HepG2 (cell line): ENCODE data around the gene SNX6. TPM values are rescaled to one million over a fixed set of nuclear protein-coding genes. Genes with fewer than 3 reads are reported as not detected.

Source experiments
- ATAC-seq: fragments of 200-7000 bp; cut with Tn5 transposase; 3 replicates; pipeline ENCODE4 v1.9.1; 2020; ENCODE audit warnings: mild to moderate bottlenecking, moderate library complexity
- BruUV-seq: library from RNA; stranded (reverse); fragments of 400-500 nt; replicated peaks from 2 replicates; lab custom pipeline; 2021; lab: Mats Ljungman, UMichigan
- CTCF ChIA-PET: fragments of 300-600 bp; formaldehyde crosslinking; extraction: SDS; loops from one replicate; lab custom pipeline; 2021; ENCODE audit warnings: low total read pairs, inconsistent platforms, low intra/inter-chr PET ratio; lab: Yijun Ruan, JAX
- POLR2A ChIA-PET: fragments of 350-600 bp; sonication (Branson Sonifier 250); formaldehyde crosslinking; loops from one replicate; lab custom pipeline; 2020; ENCODE audit warnings: antibody characterized with exemption, inconsistent platforms; lab: Yijun Ruan, JAX
- DNase-seq: peaks from one replicate; pipeline ENCODE4 v3.0.0-alpha.2; 2015; ENCODE audit warnings: low spot score
- FAIRE-seq: peaks from 3 replicates; lab custom pipeline; 2011; peaks lifted over from hg19 to GRCh38; lab: Jason Lieb, UNC
- H2AFZ ChIP-seq: one replicate; pipeline ENCODE4 v1.6.1; 2011; ENCODE audit warnings: low read length, inconsistent platforms
- H3K27ac ChIP-seq: fragments of 300-600 bp; 3 replicates; pipeline ENCODE4 v1.8.0; 2011; ENCODE audit warnings: mixed run types, mild to moderate bottlenecking, mixed read lengths, low read length, inconsistent platforms; ENCODE audit not compliant: insufficient read depth; ENCODE audit errors: extremely low read length
- H3K27me3 ChIP-seq, 2 experiments: fragments of 200-600 bp in 1 of 2; 2 replicates in 1 of 2; 3 replicates in 1 of 2; pipeline versions ENCODE4 v1.6.0 to v1.8.0; 2011; ENCODE audit warnings: low read length in 2 of 2, mild to moderate bottlenecking in 2 of 2, moderate library complexity in 2 of 2, inconsistent platforms in 1 of 2; ENCODE audit not compliant: insufficient read depth in 2 of 2, control insufficient read depth in 1 of 2
- H3K36me3 ChIP-seq, 2 experiments: fragments of 200-600 bp in 1 of 2; replicated peaks in 1 of 2; 2 replicates in 1 of 2; 3 replicates in 1 of 2; pipeline versions ENCODE4 v1.5.1 to v1.8.0; 2011; ENCODE audit warnings: low read length in 2 of 2, inconsistent platforms in 1 of 2; ENCODE audit not compliant: insufficient read depth in 2 of 2, control insufficient read depth in 1 of 2
- H3K4me1 ChIP-seq: 2 replicates; pipeline ENCODE4 v1.5.1; 2012; ENCODE audit warnings: low read length, inconsistent platforms; ENCODE audit not compliant: insufficient read depth
- H3K4me2 ChIP-seq: 2 replicates; pipeline ENCODE4 v1.6.0; 2011; ENCODE audit warnings: low read depth, low read length, inconsistent platforms
- H3K4me3 ChIP-seq, 3 experiments: fragments of 200-600 bp in 1 of 3; sonication (generic), shearing (Covaris generic) in 1 of 3; replicated peaks in 1 of 3; 2 replicates each; pipeline ENCODE4 v1.5.1; 2011 to 2016; ENCODE audit warnings: low read length in 3 of 3, inconsistent platforms in 2 of 3, low read depth in 2 of 3, mild to moderate bottlenecking in 2 of 3, control low read depth in 1 of 3, mixed read lengths in 1 of 3; ENCODE audit not compliant: insufficient read depth in 1 of 3
- H3K79me2 ChIP-seq: one replicate; pipeline ENCODE4 v1.6.1; 2011; ENCODE audit warnings: low read length, inconsistent platforms; ENCODE audit not compliant: insufficient read depth
- H3K9ac ChIP-seq: 2 replicates; pipeline ENCODE4 v1.6.0; 2011; ENCODE audit warnings: mild to moderate bottlenecking, low read depth, low read length, inconsistent platforms; ENCODE audit not compliant: insufficient read depth
- H3K9me3 ChIP-seq: 2 replicates; pipeline ENCODE4 v1.5.1; 2012; ENCODE audit warnings: mild to moderate bottlenecking, low read length
- H4K20me1 ChIP-seq: 2 replicates; pipeline ENCODE4 v1.6.0; 2011; ENCODE audit warnings: inconsistent platforms, mild to moderate bottlenecking, low read length, moderate library complexity; ENCODE audit not compliant: insufficient read depth
- ATF2 ChIP-seq: sonication (generic); formaldehyde crosslinking; IDR thresholded peaks from 2 replicates; pipeline ENCODE4 v1.4.0; 2020; ENCODE audit warnings: missing genetic modification reagents
- BCL3 ChIP-seq: sonication (generic); formaldehyde crosslinking; IDR thresholded peaks from 2 replicates; pipeline ENCODE4 v1.5.1; 2020; ENCODE audit warnings: mild to moderate bottlenecking, missing genetic modification reagents, moderate library complexity
- CCDC6 ChIP-seq: sonication (generic); formaldehyde crosslinking; IDR thresholded peaks from 2 replicates; pipeline ENCODE4 v1.8.1; 2022; ENCODE audit warnings: mild to moderate bottlenecking, missing genetic modification reagents, moderate library complexity
- DMAP1 ChIP-seq: IDR thresholded peaks from 2 replicates; pipeline ENCODE4 v1.6.1; 2016
- FOXK1 ChIP-seq: sonication (generic); formaldehyde crosslinking; IDR thresholded peaks from 2 replicates; pipeline ENCODE4 v1.4.0; 2020; ENCODE audit warnings: low read depth, missing genetic modification reagents, borderline replicate concordance
- MIER3 ChIP-seq: IDR thresholded peaks from 2 replicates; pipeline ENCODE4 v1.6.1; 2016; ENCODE audit warnings: missing compliant biosample characterization, borderline replicate concordance
- SMAD9 ChIP-seq: sonication (generic); formaldehyde crosslinking; IDR thresholded peaks from 2 replicates; pipeline ENCODE4 v1.5.1; 2020; ENCODE audit warnings: mild to moderate bottlenecking, missing genetic modification reagents
- SRY ChIP-seq: sonication (generic); formaldehyde crosslinking; IDR thresholded peaks from 2 replicates; pipeline ENCODE4 v1.8.0; 2022; ENCODE audit warnings: mild to moderate bottlenecking, missing genetic modification reagents
- TBX3 ChIP-seq: fragments of 450-650 bp; IDR thresholded peaks from 2 replicates; pipeline ENCODE4 v1.6.1; 2017; ENCODE audit warnings: antibody characterized with exemption, mild to moderate bottlenecking, inconsistent platforms, borderline replicate concordance
- ZFP37 ChIP-seq: sonication (generic); formaldehyde crosslinking; IDR thresholded peaks from 2 replicates; pipeline ENCODE4 v1.4.0; 2020; ENCODE audit warnings: missing genetic modification reagents, borderline replicate concordance
- ZNF136 ChIP-seq: sonication (generic); formaldehyde crosslinking; IDR thresholded peaks from 2 replicates; pipeline ENCODE4 v1.8.1; 2022; ENCODE audit warnings: low read depth, mild to moderate bottlenecking, moderate library complexity, missing genetic modification reagents
- ZNF20 ChIP-seq: sonication (generic); formaldehyde crosslinking; IDR thresholded peaks from 2 replicates; pipeline ENCODE4 v1.4.0; 2020; ENCODE audit warnings: mild to moderate bottlenecking, moderate library complexity, missing genetic modification reagents
- ZNF441 ChIP-seq: sonication (generic); formaldehyde crosslinking; IDR thresholded peaks from 2 replicates; pipeline ENCODE4 v1.7.0; 2021; ENCODE audit warnings: missing genetic modification reagents, borderline replicate concordance
- ZNF597 ChIP-seq: sonication (generic); formaldehyde crosslinking; IDR thresholded peaks from 2 replicates; pipeline ENCODE4 v1.5.0; 2020; ENCODE audit warnings: missing genetic modification reagents
- ZNF598 ChIP-seq: sonication (generic); formaldehyde crosslinking; IDR thresholded peaks from 2 replicates; pipeline ENCODE4 v1.5.1; 2020; ENCODE audit warnings: mild to moderate bottlenecking, missing genetic modification reagents, borderline replicate concordance
- ZNF878 ChIP-seq: sonication (generic); formaldehyde crosslinking; IDR thresholded peaks from 2 replicates; pipeline ENCODE4 v1.8.1; 2023; ENCODE audit warnings: mild to moderate bottlenecking, missing genetic modification reagents, moderate library complexity
- ZSCAN30 ChIP-seq: sonication (generic); formaldehyde crosslinking; IDR thresholded peaks from 2 replicates; pipeline ENCODE4 v1.5.0; 2020; ENCODE audit warnings: mild to moderate bottlenecking, missing genetic modification reagents
- ZSCAN5A ChIP-seq: sonication (generic); formaldehyde crosslinking; IDR thresholded peaks from 2 replicates; pipeline ENCODE4 v1.8.0; 2022; ENCODE audit warnings: mild to moderate bottlenecking, missing genetic modification reagents, borderline replicate concordance
- WGBS: methylation state at CpG from one replicate; pipeline ENCODE4 v1.1.6; 2017; ENCODE audit warnings: low lambda C conversion rate; 5-methylcytosine and 5-hydroxymethylcytosine counted together
- in situ Hi-C: cut with HindIII; loops from 2 replicates; pipeline ENCODE4 v1.10.0; 2017; ENCODE audit warnings: low pct_unique_long_range_greater_than_20kb; ENCODE audit not compliant: extremely low pct_ligation_motif_present
- intact Hi-C: fragments of 100-400 bp; cut with micrococcal nuclease; formaldehyde crosslinking; loops from one replicate; pipeline ENCODE4 v1.10.0; 2022; ENCODE audit not compliant: unreplicated experiment
- polyA plus RNA-seq, 8 experiments: library from polyadenylated mRNA; depleted of rRNA in 3 of 8; stranded (reverse) in 7 of 8; unstranded in 1 of 8; fragments of >200 nt; fragmentation: Illumina TruSeq in 4 of 8; extraction: Trizol in 4 of 8; gene quantifications; 2 replicates each; pipeline versions ENCODE4 v1.2.1 to v1.2.3, GENCODE V29; 2011 to 2016; ENCODE audit warnings: low read depth in 4 of 8, missing spikeins in 1 of 8, mixed read lengths in 1 of 8; ENCODE audit not compliant: insufficient read depth in 1 of 8
- total RNA-seq, 5 experiments: library from RNA; depleted of rRNA; stranded (reverse); fragments of >200 nt; fragmentation: Illumina TruSeq; extraction: Trizol; gene quantifications; 2 replicates each; pipeline ENCODE4 v1.2.3, GENCODE V29; 2016; ENCODE audit warnings: low read depth in 1 of 5
- TF ChIP-seq, protein P1 (sequence below): sonication (generic); formaldehyde crosslinking; IDR thresholded peaks from 2 replicates; pipeline ENCODE4 v1.4.0; 2020; ENCODE audit warnings: missing genetic modification reagents

SNX6 gene
- total and polyA plus RNA-seq, 2 of the 13 experiments (the other 11 are each of a cell fraction or from before 2014, with no cell fraction given) = 92.3 to 169 TPM

- Histone ChIP-seq H3K27me3 (peaks cover 0 to 3% of the 10 kb centered on the region in 2 experiments; a peak in 1 of 5 replicates), H3K4me1 (peaks cover 34% of the 10 kb centered on the region), H2AFZ (no peak overlapping the region), H3K9me3 (no peaks in the 10 kb centered on the region), H3K27ac (peak overlapping the region; percentile 81), H3K4me3 (peak overlapping the region; percentile 95 to 100 (median 99)), H3K79me2 (peaks cover 29% of the 10 kb centered on the region), H4K20me1 (no peaks in the 10 kb centered on the region), H3K4me2 (peak overlapping the region; percentile 86), H3K9ac (peak overlapping the region; percentile 98), H3K36me3 (peaks cover 2 to 9% of the 10 kb centered on the region in 2 experiments; a peak in 3 of 5 replicates)
- BruUV-seq = no TSS peak
- peak; percentile 48 for ATAC-seq
- CTCF ChIA-PET = no interaction called here
- POLR2A ChIA-PET = no interaction called here
- in situ Hi-C loops = no loop called here
- no peak for FAIRE-seq
- DNase-seq = no peak
- 2% methylated on average over 13 of the region's 13 CpGs for WGBS
- intact Hi-C loops = loop anchor here (10.0 kb wide), 1 partner anchor 64 kb away; no protein-coding TSS in a partner anchor
- TF ChIP-seq, protein P1, sequence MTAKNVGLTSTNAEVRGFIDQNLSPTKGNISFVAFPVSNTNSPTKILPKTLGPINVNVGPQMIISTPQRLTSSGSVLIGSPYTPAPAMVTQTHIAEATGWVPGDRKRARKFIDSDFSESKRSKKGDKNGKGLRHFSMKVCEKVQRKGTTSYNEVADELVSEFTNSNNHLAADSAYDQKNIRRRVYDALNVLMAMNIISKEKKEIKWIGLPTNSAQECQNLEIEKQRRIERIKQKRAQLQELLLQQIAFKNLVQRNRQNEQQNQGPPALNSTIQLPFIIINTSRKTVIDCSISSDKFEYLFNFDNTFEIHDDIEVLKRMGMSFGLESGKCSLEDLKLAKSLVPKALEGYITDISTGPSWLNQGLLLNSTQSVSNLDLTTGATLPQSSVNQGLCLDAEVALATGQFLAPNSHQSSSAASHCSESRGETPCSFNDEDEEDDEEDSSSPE = no peak
- TF ChIP-seq ZNF598 (0 out of 2 replicates have a peak, but pooled peaks have one; percentile 83), TBX3 (no peak), MIER3 (CRISPR knock-in tag) (no peak), SMAD9 (CRISPR knock-in tag) (peak; percentile 77; the same call in 1 of the 2 replicates), ZNF878 (CRISPR knock-in tag) (0 out of 2 replicates have a peak, but pooled peaks have one; percentile 50), FOXK1 (CRISPR knock-in tag) (no peak), ZNF20 (CRISPR knock-in tag) (no peak), ZSCAN5A (CRISPR knock-in tag) (0 out of 2 replicates have a peak, but pooled peaks have one; percentile 23), ZFP37 (CRISPR knock-in tag) (no peak), ZNF136 (CRISPR knock-in tag) (0 out of 2 replicates have a peak, but pooled peaks have one; percentile 97), SRY (CRISPR knock-in tag) (no peak), DMAP1 (CRISPR knock-in tag) (0 out of 2 replicates have a peak, but pooled peaks have one; percentile 69), ZNF441 (CRISPR knock-in tag) (no peak), BCL3 (CRISPR knock-in tag) (peak; percentile 81; the same call in 1 of the 2 replicates), ATF2 (CRISPR knock-in tag) (0 out of 2 replicates have a peak, but pooled peaks have one; percentile 16), ZSCAN30 (no peak), ZNF597 (CRISPR knock-in tag) (no peak), CCDC6 (CRISPR knock-in tag) (0 out of 2 replicates have a peak, but pooled peaks have one; percentile 11)
Observed at GRCh38 chr14:34629344-34629656, 648 bp downstream of the SNX6 start.
